Vagina (tissue), 2 donors: Measurements from ENCODE around the gene HIGD2A. TPM values are rescaled to one million over a fixed set of nuclear protein-coding genes. Genes with fewer than 3 reads are reported as not detected.

Experiments used
- DNase-seq, 2 donors: peaks; one replicate each; pipeline ENCODE4 v3.0.0-alpha.2; 2017; ENCODE audit errors: extremely low spot score in 2 of 2
- H3K27ac ChIP-seq: fragments of 200-600 bp; sonication (generic); one replicate; pipeline ENCODE4 v1.5.1; 2019
- H3K27me3 ChIP-seq: fragments of 200-600 bp; sonication (generic); one replicate; pipeline ENCODE4 v1.5.1; 2019
- H3K36me3 ChIP-seq, 2 donors: fragments of 200-600 bp; sonication (generic); one replicate each; pipeline ENCODE4 v1.5.1; 2017 to 2019
- H3K4me1 ChIP-seq: fragments of 200-600 bp; sonication (generic); one replicate; pipeline ENCODE4 v1.5.1; 2019
- H3K4me3 ChIP-seq, 2 donors: fragments of 200-600 bp; sonication (generic); 1 replicate in 1 of 2; 2 replicates in 1 of 2; pipeline ENCODE4 v1.5.1; 2016 to 2019
- H3K9me3 ChIP-seq: fragments of 200-600 bp; sonication (generic); one replicate; pipeline ENCODE4 v1.5.1; 2019
- POLR2A ChIP-seq, 2 donors: fragments of 450-650 bp; IDR thresholded peaks; one replicate each; pipeline ENCODE4 v1.6.1; 2017; ENCODE audit warnings: antibody characterized with exemption in 2 of 2, mild to moderate bottlenecking in 2 of 2, moderate library complexity in 2 of 2
- POLR2AphosphoS5 ChIP-seq, 2 donors: sonication (generic); formaldehyde crosslinking; IDR thresholded peaks; one replicate each; pipeline ENCODE4 v1.9.0; 2017; ENCODE audit warnings: antibody characterized with exemption in 2 of 2, mild to moderate bottlenecking in 2 of 2, low read depth in 1 of 2; ENCODE audit not compliant: insufficient read depth in 1 of 2
- intact Hi-C: fragments of 100-400 bp; cut with DNase I; formaldehyde crosslinking; loops from one replicate; pipeline ENCODE4 v1.15.1; 2023
- total RNA-seq: library from RNA; depleted of rRNA; stranded (reverse); fragments of >200 nt; gene quantifications from one replicate; pipeline ENCODE4 v1.2.3, GENCODE V29; 2016
- TF ChIP-seq, protein P1 (sequence below), 3 experiments: fragments of 450-650 bp in 2 of 3; fragments of 200-600 bp in 1 of 3; sonication (generic) in 1 of 3; IDR thresholded peaks; one replicate each; pipeline ENCODE4 v1.5.1; 2017 to 2019; ENCODE audit warnings: antibody characterized with exemption in 3 of 3, mild to moderate bottlenecking in 2 of 3, moderate library complexity in 2 of 3

The HIGD2A gene
- total RNA-seq, 1 donor from 2014 or later: 124 TPM

DNA sequence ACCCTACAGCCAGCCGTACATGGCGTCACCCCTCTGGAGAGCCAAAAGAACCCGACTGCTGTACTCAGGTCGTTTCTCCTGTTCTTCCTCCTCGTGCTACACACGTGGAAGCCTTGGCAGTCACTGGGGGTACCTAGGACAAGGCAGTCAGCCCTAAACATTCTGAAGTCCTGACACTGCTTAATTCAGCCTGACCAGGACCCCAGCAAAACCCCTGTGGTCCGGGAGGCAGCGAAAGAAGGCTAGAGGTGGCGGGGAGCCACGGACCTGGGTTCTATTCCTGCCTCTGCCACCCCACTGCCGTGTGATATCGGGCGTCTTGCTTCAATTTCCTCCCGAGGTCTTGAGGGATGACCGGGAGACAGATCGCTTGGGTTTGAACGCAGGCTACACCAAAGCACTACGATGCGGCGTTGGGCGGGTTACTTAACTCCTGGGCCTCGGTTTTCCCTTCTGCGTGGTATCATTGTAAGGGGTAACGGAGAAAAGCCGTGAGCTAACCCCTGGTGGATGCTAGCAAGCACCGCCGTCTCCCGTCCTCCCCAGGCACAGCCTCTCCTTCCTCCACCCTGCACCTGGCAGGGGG lies 23.7 kb upstream of the HIGD2A start:
- TF ChIP-seq POLR2AphosphoS5 (IDR thresholded peaks at IDR 0.05; ENCODE audit: insufficient read depth in 1 of 2, low read depth in 1 of 2): no peak
- peaks cover 0 to 17% of the 10 kb centered on the region in 2 donors for H3K36me3 ChIP-seq
- peaks cover 31% of the 10 kb centered on the region for H3K4me1 ChIP-seq
- no peaks in the 10 kb centered on the region for H3K9me3 ChIP-seq
- DNase-seq: no peak
- H3K27me3 ChIP-seq: no peaks in the 10 kb centered on the region
- intact Hi-C loops: no loop called here
- H3K4me3 ChIP-seq: peak overlapping the region; percentile 76 to 84
- H3K27ac ChIP-seq: peak overlapping the region; percentile 81

DNA sequence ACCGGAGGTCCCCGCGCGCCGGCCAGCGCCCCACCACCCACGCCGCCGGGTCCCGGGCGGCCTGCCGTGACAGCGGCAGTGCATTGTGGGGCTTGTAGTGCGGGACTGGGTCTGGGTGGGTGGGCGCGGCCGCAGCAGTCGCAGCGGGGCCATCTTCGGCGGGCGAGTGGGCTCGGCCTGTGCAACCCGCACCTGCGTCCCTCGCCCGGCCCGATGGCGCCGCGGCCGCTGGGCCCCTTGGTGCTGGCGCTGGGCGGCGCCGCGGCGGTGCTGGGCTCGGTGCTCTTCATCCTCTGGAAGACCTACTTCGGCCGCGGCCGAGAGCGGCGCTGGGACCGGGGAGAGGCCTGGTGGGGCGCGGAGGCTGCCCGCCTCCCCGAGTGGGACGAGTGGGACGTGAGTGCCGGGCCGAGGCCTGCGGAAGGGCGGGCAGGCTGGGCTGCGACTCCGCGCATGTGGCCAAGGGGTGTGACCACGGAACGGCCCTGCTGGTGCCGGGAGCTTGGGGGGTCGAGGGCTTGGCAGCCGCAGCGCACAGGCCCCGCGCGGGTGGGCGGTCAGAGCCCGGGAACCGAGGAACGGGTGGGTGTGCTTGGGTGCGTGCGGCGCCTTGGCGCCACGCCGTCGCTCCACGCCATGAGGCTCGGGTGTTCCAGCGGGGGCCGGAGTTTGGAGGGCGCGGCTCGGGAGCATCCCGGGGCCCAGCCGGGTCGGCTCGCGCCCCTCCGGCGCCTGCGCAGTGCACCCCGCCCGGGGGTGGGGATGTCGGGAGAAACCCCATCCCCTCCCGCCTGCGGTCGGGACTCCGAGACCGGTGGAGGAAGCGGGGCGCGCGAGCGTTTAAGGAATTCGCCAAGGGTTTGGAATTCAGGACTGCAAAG lies 23.0 kb upstream of the HIGD2A start, which contains the start of gene ARL10:
Gene ARL10, plus strand, starts transcription at position 137 of the 881 bp plus-strand sequence. Its CDS starts 77 bp downstream, at position 214.
- Histone ChIP-seq H3K27me3 (no peaks in the 10 kb centered on the region), H3K4me3 (peak within 1 kb of the TSS; percentile 76 to 84), H3K4me1 (peaks cover 24% of the 10 kb centered on the region), H3K9me3 (no peaks in the 10 kb centered on the region), H3K27ac (peak within 1 kb of the TSS; percentile 81), H3K36me3 (peaks cover 0 to 19% of the 10 kb centered on the region in 2 donors)
- intact Hi-C loops: no loop called here
- peak in 1 of 2 donors; percentile 26 for TF ChIP-seq POLR2A (IDR thresholded peaks at IDR 0.05)
- TF ChIP-seq, protein P1, sequence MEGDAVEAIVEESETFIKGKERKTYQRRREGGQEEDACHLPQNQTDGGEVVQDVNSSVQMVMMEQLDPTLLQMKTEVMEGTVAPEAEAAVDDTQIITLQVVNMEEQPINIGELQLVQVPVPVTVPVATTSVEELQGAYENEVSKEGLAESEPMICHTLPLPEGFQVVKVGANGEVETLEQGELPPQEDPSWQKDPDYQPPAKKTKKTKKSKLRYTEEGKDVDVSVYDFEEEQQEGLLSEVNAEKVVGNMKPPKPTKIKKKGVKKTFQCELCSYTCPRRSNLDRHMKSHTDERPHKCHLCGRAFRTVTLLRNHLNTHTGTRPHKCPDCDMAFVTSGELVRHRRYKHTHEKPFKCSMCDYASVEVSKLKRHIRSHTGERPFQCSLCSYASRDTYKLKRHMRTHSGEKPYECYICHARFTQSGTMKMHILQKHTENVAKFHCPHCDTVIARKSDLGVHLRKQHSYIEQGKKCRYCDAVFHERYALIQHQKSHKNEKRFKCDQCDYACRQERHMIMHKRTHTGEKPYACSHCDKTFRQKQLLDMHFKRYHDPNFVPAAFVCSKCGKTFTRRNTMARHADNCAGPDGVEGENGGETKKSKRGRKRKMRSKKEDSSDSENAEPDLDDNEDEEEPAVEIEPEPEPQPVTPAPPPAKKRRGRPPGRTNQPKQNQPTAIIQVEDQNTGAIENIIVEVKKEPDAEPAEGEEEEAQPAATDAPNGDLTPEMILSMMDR (IDR thresholded peaks at IDR 0.05): no peak
- TF ChIP-seq POLR2AphosphoS5 (IDR thresholded peaks at IDR 0.05; ENCODE audit: insufficient read depth in 1 of 2, low read depth in 1 of 2): peak in 1 of 2 donors; percentile 33
- no peak for DNase-seq

DNA sequence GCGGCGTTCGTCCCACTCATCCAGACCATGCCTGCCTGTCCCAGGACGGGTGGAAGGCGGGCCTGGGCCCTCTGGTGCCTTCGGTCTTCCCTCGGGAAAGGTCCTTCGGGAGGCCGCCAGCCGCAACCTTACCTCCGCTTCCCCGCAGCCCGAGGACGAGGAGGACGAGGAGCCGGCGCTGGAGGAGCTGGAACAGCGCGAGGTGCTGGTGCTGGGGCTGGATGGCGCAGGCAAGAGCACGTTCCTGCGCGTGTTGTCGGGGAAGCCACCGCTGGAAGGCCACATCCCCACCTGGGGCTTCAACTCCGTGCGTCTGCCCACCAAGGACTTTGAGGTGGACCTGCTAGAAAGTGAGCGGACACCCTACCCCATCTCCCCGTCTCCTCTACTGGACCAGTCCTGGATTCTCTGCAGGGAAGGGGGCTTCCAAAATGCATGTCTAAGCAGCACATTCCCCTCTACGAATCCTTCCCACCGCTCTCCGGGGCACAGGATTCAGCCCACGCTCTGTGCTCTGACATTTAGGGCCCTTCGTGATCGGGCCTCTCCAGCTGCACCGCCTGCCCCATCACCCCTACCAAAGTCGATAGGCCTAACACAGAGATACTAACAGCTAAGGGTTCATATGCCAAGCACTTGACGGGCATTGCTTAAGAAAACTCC lies 22.2 kb upstream of the HIGD2A start:
- Histone ChIP-seq H3K27ac (peak overlapping the region; percentile 81), H3K4me1 (peaks cover 21% of the 10 kb centered on the region), H3K36me3 (peaks cover 0 to 25% of the 10 kb centered on the region in 2 donors), H3K9me3 (no peaks in the 10 kb centered on the region), H3K4me3 (peak overlapping the region; percentile 76 to 84), H3K27me3 (no peaks in the 10 kb centered on the region)
- no peak for TF ChIP-seq POLR2A (IDR thresholded peaks at IDR 0.05)
- no peak for TF ChIP-seq POLR2AphosphoS5 (IDR thresholded peaks at IDR 0.05; ENCODE audit: insufficient read depth in 1 of 2, low read depth in 1 of 2)
- TF ChIP-seq, protein P1 (IDR thresholded peaks at IDR 0.05): no peak
- no peak for DNase-seq
- intact Hi-C loops: no loop called here

DNA sequence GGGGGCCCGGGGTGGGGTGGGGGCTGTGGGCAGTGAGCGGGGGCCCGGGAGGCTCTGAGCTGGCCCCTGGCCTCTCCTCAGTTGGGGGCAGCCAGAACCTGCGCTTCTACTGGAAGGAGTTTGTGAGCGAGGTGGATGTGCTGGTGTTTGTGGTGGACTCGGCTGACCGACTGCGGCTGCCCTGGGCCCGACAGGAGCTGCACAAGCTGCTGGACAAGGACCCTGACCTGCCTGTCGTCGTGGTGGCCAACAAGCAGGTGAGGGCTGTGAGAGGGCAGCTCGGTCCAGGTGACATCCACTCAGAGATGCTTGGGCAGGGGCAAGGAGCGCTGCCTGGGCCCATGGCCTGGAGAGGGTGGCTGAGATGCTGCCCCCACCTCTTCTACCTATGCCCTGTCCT lies 19.8 kb upstream of the HIGD2A start:
- intact Hi-C loops: no loop called here

More for the DNA sequence above, 19.8 kb upstream of the HIGD2A start:
- Histone ChIP-seq H3K9me3 (no peaks in the 10 kb centered on the region), H3K4me1 (peaks cover 15% of the 10 kb centered on the region), H3K27me3 (no peaks in the 10 kb centered on the region), H3K36me3 (peaks cover 0 to 27% of the 10 kb centered on the region in 2 donors), H3K4me3 (no peak overlapping the region), H3K27ac (no peak overlapping the region)
- TF ChIP-seq POLR2AphosphoS5 (IDR thresholded peaks at IDR 0.05; ENCODE audit: insufficient read depth in 1 of 2, low read depth in 1 of 2) (no peak), POLR2A (IDR thresholded peaks at IDR 0.05) (no peak)
- TF ChIP-seq, protein P1 (IDR thresholded peaks at IDR 0.05): no peak
- DNase-seq: no peak
